Endometrial microvascular endothelial cells (primary cell): ENCODE data around the gene LITAFD. TPM values are rescaled to one million over a fixed set of nuclear protein-coding genes. Genes with fewer than 3 reads are reported as not detected.
"Not testable (repeated sequence)": the region's sequence is repeated elsewhere in the genome, so short reads cannot be mapped to it uniquely, and the experiment has no call there.

ENCODE experiments used
- in situ Hi-C: cut with HindIII; loops from 2 replicates; pipeline ENCODE4 v1.10.0; 2017; ENCODE audit warnings: low sequenced_read_pairs, low pct_unique_long_range_greater_than_20kb; ENCODE audit errors: inconsistent ontology term
- total RNA-seq: library from RNA; depleted of rRNA; stranded (reverse); fragments of >200 nt; gene quantifications from one replicate; pipeline ENCODE4 v1.2.3, GENCODE V29; 2015; ENCODE audit errors: inconsistent ontology term

LITAFD gene
- total RNA-seq: not detected

- in situ Hi-C loops: no loop called here
Measured at GRCh38 chr16:8882041-8882617, at the start of gene LITAFD. Gene LITAFD (plus strand): TSS chr16:8882351. CDS start chr16:8884356, 2,005 bp downstream.

- in situ Hi-C loops: no loop called here
Measured at GRCh38 chr16:8832717-8833105, 49.4 kb upstream of the LITAFD start.

- in situ Hi-C loops: not testable (repeated sequence)
Measured at GRCh38 chr16:8836797-8837196, 45.4 kb upstream of the LITAFD start.

GRCh38 chr16:8837594-8837993 is 44.6 kb upstream of the LITAFD start:
- in situ Hi-C loops: not testable (repeated sequence)

DNA sequence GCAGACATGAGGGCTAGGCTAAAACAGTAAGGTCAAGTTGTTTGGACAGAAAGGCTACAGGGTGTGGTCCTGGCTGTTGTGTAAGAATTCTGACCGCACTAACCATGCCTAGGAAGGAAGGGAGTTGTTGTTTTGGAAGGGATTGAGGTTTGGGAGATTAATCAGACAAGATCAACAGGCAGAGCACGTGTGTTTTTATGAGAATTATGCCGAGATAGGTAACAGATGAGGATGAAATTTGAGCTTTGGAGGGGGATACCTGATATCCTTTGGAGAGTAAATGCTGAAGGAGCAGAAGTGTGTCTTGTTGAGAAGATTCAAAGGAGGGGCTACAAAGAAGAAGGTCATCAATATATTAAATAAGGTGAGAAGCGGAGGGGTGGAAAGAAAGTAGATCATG is 40.1 kb upstream of the LITAFD start:
- in situ Hi-C loops: not testable (repeated sequence)

DNA sequence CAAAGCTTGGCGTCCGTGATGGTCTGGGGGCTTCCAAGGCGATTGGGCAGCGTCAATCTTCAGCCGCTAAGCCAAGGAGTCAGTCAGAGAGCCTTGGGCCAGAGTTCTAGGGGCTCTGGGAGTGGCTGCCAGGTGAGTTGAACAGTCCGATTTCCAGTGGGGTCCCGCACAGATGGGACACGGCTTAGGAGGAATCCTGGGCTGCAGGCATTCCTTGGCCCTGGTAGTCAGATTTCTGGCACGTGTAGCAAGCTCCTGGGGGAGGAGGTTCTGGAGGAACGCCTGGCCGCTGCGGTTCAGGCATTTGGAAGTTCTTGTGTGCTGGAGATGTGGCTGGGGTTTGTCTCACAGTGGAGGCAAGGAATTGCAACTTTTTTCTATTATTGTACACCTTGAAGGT is 38.9 kb upstream of the LITAFD start:
- in situ Hi-C loops: not testable (repeated sequence)

DNA sequence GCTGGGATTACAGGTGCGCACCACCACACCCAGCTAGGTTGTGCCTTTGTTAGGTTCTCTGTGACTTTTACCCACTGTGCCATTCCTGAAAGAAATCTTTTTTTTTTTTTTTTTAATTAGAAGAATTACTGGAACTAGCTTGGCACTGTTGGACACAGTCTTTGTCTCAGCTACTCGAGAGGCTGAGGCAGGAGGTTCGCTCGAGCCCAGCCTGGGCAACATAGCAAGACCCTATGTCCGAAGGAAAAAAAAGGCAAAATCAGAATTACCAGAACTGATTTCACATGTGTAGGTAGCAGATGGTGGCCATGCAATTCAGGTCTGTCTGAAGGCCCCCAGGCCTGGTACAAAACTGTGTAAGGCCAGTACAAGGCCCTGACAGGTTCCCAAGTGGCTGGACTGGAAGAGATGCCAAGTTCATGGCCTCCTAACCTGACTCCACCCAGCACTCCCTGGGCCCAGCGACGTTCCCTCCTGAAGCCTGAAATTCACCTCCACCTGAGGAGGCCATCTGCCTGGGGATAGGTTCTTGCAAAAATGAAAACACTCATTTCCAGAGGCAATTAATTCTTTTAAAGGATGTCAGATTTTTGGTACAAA is 36.4 kb upstream of the LITAFD start:
- in situ Hi-C loops: no loop called here

DNA sequence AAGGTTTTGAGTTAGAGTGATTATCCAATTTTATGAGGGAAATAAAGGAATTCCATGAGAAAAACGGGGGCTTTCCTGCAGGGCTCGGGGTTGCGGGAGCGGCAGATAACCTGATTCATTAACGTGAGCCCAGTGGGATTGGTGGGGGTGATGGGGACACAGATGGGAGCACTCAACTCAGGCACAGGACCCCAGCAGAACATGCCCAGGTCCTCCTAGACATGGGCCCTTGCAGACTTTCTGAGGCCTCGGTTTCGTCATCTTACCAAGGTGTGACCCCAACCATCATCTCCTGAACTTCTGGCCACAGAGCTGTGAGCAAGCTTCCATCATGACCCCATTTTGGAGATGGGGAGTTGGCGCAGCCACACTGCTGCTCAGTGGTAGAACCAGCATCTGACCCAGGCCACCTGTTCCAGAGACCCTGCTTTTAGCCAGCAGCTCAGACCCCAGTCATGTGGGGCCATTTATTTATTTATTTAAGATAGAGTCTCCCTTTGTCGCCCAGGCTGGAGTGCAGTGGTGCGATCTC is 35.7 kb upstream of the LITAFD start:
- in situ Hi-C loops: no loop called here

- in situ Hi-C loops: no loop called here
Measured at GRCh38 chr16:8847145-8847544, 35.0 kb upstream of the LITAFD start.

DNA sequence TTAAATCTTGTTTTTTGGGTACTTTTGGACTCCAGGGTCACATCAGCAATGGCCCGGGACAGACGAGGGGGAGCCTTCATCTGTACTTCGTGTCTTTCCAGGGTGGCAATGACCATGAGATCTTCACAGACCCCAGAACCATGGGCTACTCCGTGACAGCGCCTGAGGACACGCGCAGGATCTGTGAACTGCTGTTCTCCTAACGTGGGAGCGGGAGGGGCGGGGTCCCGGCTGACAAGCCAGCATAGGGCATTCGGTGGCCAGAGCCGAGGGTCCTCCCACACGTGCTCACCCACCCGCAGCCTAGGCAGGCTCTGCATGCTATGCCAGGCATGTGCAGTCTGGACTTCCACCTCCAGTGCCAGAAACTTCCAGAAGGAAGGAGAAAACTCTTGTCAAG is 34.5 kb upstream of the LITAFD start:
- in situ Hi-C loops: no loop called here

DNA sequence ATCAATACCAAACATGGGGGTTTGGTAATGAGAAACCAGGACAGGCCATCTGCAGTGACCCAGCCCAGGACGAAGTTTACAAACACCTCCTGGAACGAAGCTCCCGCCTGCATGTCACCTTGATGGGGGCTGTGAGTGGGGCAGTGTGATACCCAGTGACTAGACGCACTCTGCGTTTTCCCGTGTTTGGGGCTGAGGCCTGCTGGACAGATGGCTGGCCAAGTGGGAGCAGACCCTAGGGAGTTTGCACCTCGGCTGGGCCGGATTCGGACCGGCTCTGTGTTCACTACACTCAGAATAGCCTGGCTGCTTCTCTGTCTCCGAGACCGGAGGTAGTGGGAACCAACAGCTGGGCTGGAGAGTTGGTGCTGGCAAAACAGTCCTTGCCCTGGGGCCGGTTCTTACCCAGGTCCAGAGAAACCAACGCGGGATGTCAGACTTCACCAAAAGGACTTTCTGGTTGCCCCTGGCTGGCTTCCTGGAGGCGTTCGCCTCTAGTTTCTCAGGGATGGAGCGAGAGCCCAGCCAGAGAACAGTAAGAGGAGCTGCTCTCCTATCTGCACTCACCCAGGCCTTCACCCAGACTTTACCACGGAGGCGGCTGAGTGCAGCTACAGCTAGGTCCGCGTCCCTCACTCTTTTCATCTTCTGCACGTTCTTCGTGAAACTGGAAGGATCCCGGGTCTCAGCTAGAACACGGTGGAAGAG is 33.8 kb upstream of the LITAFD start:
- in situ Hi-C loops: no loop called here

DNA sequence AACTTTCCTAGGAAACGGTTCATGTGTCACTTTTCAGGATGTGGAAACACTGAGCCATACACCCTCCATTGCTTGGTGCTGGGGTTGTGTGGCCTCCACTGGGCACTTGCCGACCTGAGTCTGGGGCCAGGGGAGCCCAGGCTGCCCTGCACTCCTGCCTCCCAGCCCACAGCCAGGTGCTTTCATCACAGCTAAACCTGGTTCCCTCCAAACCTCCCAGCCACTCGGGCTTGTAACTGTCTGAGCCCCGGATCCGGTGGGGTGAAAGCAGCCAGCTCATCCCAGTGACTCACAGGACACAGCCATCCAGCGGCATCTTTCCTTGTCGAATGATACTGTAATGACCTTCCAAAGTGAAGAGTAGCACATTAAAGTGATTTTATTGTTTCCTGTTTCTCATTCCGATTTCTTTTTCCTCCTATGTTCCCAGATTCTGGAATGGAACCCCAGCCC is 33.2 kb upstream of the LITAFD start:
- in situ Hi-C loops: no loop called here

DNA sequence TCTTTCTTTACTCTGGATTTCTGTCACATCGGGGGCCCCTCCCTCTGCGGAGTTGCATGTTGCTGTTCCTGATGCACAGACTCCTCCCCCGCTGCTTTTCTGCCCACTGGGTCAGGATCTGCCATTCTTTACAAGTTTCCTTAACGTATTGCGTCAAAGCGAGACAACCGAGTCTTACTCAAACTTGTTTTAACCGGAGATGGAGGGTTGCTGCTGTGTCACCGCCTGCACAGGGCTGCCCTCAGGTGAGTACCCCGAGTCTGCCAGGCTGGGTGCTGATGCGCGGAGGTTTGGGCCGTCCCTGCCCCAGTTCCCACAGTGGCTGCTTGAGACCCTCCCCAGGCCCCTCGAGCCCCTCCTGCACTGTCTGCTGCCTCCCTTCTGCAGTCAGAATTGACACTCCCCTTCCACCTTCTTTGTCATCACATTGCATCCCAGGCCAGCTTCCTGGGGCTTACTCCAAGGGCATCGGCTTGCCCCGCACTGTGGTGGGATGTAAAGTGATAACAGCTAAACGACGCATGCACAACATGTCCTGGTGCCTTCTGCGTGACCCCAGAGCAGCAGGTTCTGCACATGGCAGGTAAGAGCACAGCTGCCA is 32.6 kb upstream of the LITAFD start:
- in situ Hi-C loops: loop anchor here (10.0 kb wide), 1 partner anchor 45 kb away; no protein-coding TSS in a partner anchor

DNA sequence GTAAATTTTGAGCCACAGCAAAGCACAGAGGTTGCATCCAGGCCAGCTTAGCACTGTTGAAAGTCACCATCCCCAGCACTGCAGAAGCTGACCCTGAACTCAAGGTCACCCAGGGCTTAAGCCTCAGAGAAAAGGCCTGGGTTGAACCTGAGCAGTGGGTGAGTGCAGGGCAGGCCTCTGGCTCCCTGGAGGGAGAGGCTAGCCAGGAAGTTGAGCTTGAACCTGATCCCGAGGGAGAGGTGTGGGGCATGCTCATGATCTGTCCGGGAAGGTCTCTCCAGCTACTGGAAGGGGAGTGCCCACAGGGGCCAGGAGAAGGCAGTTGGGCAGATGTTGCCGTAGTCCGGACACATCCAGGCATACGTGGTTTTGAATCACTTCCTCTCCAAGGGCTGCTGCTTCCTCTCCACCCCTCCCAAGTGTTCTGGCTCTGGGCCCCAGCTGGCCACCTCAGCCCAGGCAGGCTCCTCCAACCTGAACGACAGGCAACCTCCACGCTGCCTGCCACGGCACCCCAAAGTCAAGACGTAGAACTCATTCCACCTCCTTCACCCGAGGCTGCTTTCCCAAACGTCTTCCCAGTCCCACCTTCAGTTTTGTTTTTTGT is 31.8 kb upstream of the LITAFD start:
- in situ Hi-C loops: loop anchor here (10.0 kb wide), 1 partner anchor 46 kb away; no protein-coding TSS in a partner anchor

DNA sequence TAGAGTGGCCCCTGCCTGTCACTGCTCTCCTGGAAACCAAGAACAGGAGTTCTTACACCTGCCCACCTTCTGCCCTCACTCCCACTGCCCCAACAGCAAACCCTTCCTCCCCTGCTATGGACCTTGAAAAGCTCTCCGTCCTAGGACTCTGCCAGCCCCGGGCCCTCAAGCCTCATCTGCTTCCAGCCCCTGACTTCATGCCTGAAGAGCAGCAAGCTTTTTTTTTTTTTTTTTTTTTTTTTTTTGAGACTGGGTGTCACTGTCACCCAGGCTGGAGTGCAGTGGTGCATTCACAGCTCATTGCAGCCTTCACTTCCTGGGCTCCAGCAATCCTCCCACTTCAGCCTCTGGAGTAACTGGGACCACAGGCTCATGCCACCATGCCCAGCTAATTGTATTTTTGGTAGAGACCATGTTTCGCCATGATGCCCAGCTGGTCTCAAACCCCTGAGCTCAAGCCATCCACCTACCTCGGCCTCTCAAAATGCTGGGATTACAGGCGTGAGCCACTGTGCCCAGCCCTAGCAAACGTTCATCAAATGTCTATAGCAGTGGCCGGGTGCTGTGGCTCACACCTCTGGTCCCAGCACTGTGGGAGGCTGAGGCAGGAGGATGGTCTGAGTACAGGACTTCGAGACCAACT is 30.3 kb upstream of the LITAFD start:
- in situ Hi-C loops: loop anchor here (10.0 kb wide), 1 partner anchor 47 kb away; no protein-coding TSS in a partner anchor

DNA sequence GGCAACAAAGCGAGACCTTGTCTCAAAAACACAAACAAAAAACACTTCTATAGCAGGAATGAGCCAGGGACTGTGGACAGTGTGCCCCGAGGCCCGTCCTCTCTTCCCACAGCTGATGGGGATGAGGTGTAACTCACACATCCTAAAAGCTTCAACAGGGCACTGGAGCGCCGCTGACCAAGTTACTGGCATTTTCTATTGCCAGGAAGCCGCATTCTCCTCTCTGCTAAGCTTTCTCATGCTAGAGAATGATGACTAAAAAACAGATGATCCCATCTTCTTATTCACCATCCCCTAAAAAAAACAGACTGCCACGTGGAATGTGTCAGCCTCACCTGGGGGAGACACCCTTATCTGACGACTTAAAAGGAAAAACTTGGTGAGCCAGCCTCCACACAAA is 29.6 kb upstream of the LITAFD start:
- in situ Hi-C loops: loop anchor here (10.0 kb wide), 1 partner anchor 48 kb away; no protein-coding TSS in a partner anchor

DNA sequence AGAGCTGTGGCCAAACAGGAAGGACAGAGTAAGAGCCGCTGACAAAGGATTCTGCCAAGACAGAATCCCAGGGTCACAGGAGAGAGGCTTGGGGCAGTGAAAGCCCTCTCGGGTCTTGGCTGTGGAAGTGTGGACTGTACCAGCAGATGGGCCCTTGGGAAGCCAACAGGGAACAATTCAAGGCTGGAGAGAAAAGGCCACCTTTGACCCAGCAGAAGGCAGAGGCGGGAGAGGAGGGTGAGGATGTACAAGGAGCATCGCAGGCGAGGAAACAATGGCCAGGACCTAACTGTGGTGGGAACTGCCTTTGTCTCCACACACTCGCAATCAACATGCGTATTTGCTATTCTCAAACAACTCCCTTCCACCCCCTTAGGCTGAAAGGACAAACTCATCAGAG is 29.0 kb upstream of the LITAFD start:
- in situ Hi-C loops: loop anchor here (10.0 kb wide), 1 partner anchor 48 kb away; no protein-coding TSS in a partner anchor

DNA sequence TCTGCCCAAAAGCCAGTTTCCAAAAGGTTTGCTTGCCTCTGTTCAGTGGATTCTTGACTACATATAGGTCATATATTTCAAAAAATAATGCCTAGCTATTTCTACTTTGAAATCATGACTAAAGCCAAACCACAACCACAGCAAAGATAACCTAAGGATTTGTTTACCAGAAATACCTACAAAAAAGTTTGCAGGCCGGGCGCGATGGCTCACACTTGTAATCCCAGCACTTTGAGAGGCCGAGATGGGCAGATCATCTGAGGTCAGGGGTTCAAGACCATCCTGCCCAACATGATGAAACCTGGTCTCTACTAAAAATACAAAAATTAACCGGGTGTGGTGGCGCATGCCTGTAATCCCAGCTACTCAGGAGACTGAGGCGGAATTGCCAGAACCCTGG is 28.5 kb upstream of the LITAFD start:
- in situ Hi-C loops: loop anchor here (10.0 kb wide), 1 partner anchor 49 kb away; no protein-coding TSS in a partner anchor
